Mammary epithelial cell (primary cell): Measurements from ENCODE around the gene SDHA.
"Not testable (repeated sequence)": the region's sequence is repeated elsewhere in the genome, so short reads cannot be mapped to it uniquely, and the experiment has no call there.

Experiments
- CTCF ChIP-seq, 2 donors: IDR thresholded peaks in 1 of 2; conservative IDR thresholded peaks in 1 of 2; 2 replicates each; pipeline ENCODE4 v1.5.1; 2011 to 2012; ENCODE audit warnings: inconsistent platforms in 2 of 2, low read length in 2 of 2, mild to moderate bottlenecking in 2 of 2, control low read depth in 1 of 2, low read depth in 1 of 2; ENCODE audit not compliant: insufficient read depth in 1 of 2; ENCODE audit errors: extremely low read depth in 1 of 2
- EZH2 ChIP-seq: IDR thresholded peaks from 2 replicates; pipeline ENCODE4 v1.6.1; 2012; ENCODE audit warnings: low read length, inconsistent platforms, borderline replicate concordance

DNA sequence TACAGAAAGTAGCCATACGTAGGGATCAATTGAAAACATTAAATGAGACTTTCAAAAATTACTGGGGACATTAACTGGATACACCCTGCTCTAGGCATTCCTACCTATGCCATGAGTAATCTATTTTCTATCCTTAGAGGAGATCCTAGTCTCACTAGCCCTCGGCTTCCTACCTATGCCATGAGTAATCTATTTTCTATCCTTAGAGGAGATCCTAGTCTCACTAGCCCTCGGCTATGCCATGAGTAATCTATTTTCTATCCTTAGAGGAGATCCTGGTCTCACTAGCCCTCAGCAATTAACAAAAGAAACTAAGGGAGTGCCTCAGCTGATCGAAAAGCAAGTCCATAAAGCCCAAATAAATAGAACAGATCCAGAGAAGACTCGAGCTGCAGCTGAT, 27.6 kb downstream of the SDHA start:
- TF ChIP-seq CTCF (conservative IDR thresholded peaks at IDR 0.05 in 1 of 2, IDR thresholded peaks at IDR 0.05 in 1 of 2; ENCODE audit: extremely low read depth in 1 of 2, insufficient read depth in 1 of 2, low read depth in 1 of 2, low read length in 2 of 2); EZH2: not testable (repeated sequence)
